Mesothelial cell of epicardium (in vitro differentiated cells): ENCODE measurements around the gene LMOD3. TPM values are rescaled to one million over a fixed set of nuclear protein-coding genes. Genes with fewer than 3 reads are reported as not detected.

Experiments used
- DNase-seq, 2 experiments: peaks; one replicate each; pipeline ENCODE4 v3.0.0; 2021; ENCODE audit warnings: low spot score in 2 of 2; ENCODE audit not compliant: unreplicated experiment in 2 of 2
- H3K27ac Mint-ChIP-seq: 2 replicates; pipeline ENCODE4 v1.8.0; 2021; ENCODE audit warnings: mixed read lengths
- H3K27me3 Mint-ChIP-seq: 2 replicates; pipeline ENCODE4 v1.8.0; 2021; ENCODE audit warnings: low read depth, mixed read lengths
- H3K36me3 Mint-ChIP-seq: 2 replicates; pipeline ENCODE4 v1.8.0; 2021; ENCODE audit warnings: mixed read lengths
- H3K4me1 Mint-ChIP-seq: 2 replicates; pipeline ENCODE4 v1.8.0; 2021; ENCODE audit warnings: mixed read lengths
- H3K4me3 Mint-ChIP-seq: 2 replicates; pipeline ENCODE4 v1.8.0; 2021; ENCODE audit warnings: mild to moderate bottlenecking, moderate library complexity, mixed read lengths
- H3K9me3 Mint-ChIP-seq: 2 replicates; pipeline ENCODE4 v1.8.0; 2021; ENCODE audit warnings: mixed read lengths
- CTCF ChIP-seq: fragments of 200-600 bp; sonication (generic); IDR thresholded peaks from one replicate; pipeline ENCODE4 v1.5.0; 2021; ENCODE audit warnings: antibody characterized with exemption; ENCODE audit not compliant: unreplicated experiment
- total RNA-seq: library from RNA; stranded (reverse); gene quantifications from 3 replicates; pipeline ENCODE4 v1.2.1, GENCODE V29; 2021

LMOD3 gene
- total RNA-seq, 1 donor from 2014 or later, result not detected

GRCh38 chr3:69118555-69118954 lies 3.8 kb downstream of the LMOD3 start:
- no peak for DNase-seq
- no peak overlapping the region for H3K27ac Mint-ChIP-seq
- H3K4me1 Mint-ChIP-seq, result peaks cover 32% of the 10 kb centered on the region
- no peak for TF ChIP-seq CTCF
- H3K36me3 Mint-ChIP-seq, result no peaks in the 10 kb centered on the region
- H3K27me3 Mint-ChIP-seq, result no peaks in the 10 kb centered on the region
- no peak overlapping the region for H3K4me3 Mint-ChIP-seq
- no peaks in the 10 kb centered on the region for H3K9me3 Mint-ChIP-seq

GRCh38 chr3:69116897-69117296 lies 5.5 kb downstream of the LMOD3 start:
- Mint-ChIP-seq H3K27me3 (no peaks in the 10 kb centered on the region), H3K4me1 (peaks cover 32% of the 10 kb centered on the region), H3K27ac (peak overlapping the region; percentile 29), H3K36me3 (no peaks in the 10 kb centered on the region), H3K4me3 (no peak overlapping the region), H3K9me3 (no peaks in the 10 kb centered on the region)
- no peak for DNase-seq
- no peak for TF ChIP-seq CTCF

GRCh38 chr3:69116162-69116561 lies 6.2 kb downstream of the LMOD3 start:
- Mint-ChIP-seq H3K4me3 (no peak overlapping the region), H3K27me3 (no peaks in the 10 kb centered on the region), H3K9me3 (no peaks in the 10 kb centered on the region), H3K36me3 (no peaks in the 10 kb centered on the region), H3K27ac (no peak overlapping the region), H3K4me1 (peaks cover 29% of the 10 kb centered on the region)
- no peak for TF ChIP-seq CTCF
- DNase-seq, result no peak

- no peak overlapping the region for H3K4me3 Mint-ChIP-seq
- H3K27ac Mint-ChIP-seq, result no peak overlapping the region
- H3K9me3 Mint-ChIP-seq, result no peaks in the 10 kb centered on the region
- no peak for TF ChIP-seq CTCF
- H3K36me3 Mint-ChIP-seq, result no peaks in the 10 kb centered on the region
- H3K4me1 Mint-ChIP-seq, result peaks cover 27% of the 10 kb centered on the region
- no peaks in the 10 kb centered on the region for H3K27me3 Mint-ChIP-seq
- no peak for DNase-seq
These were observed 6.7 kb downstream of the LMOD3 start for GRCh38 chr3:69115731-69116130.

- Mint-ChIP-seq H3K9me3 (no peaks in the 10 kb centered on the region), H3K27me3 (no peaks in the 10 kb centered on the region), H3K4me3 (no peak overlapping the region), H3K36me3 (no peaks in the 10 kb centered on the region), H3K27ac (no peak overlapping the region), H3K4me1 (peaks cover 27% of the 10 kb centered on the region)
- no peak for DNase-seq
- no peak for TF ChIP-seq CTCF
These were observed 8.9 kb downstream of the LMOD3 start for GRCh38 chr3:69113536-69113935.

- no peak for DNase-seq
- no peaks in the 10 kb centered on the region for H3K27me3 Mint-ChIP-seq
- peaks cover 12% of the 10 kb centered on the region for H3K4me1 Mint-ChIP-seq
- no peaks in the 10 kb centered on the region for H3K36me3 Mint-ChIP-seq
- H3K4me3 Mint-ChIP-seq, result no peak overlapping the region
- no peak for TF ChIP-seq CTCF
- H3K9me3 Mint-ChIP-seq, result no peaks in the 10 kb centered on the region
- H3K27ac Mint-ChIP-seq, result no peak overlapping the region
These were observed 11.4 kb downstream of the LMOD3 start for GRCh38 chr3:69110941-69111546.
